WTC11 (cell line): Measurements from ENCODE around the gene IL10RA.

Experiments
- ATF1 ChIP-seq: sonication (generic); formaldehyde crosslinking; IDR thresholded peaks from 2 replicates; pipeline ENCODE4 v1.8.1; 2023; ENCODE audit warnings: mild to moderate bottlenecking, moderate library complexity, missing genetic modification reagents
- ATF2 ChIP-seq: sonication (generic); formaldehyde crosslinking; IDR thresholded peaks from 2 replicates; pipeline ENCODE4 v1.8.1; 2022; ENCODE audit warnings: low read depth, missing genetic modification reagents, borderline replicate concordance
- CTCF ChIP-seq: fragments of 200-600 bp; IDR thresholded peaks from 2 replicates; pipeline ENCODE4 v1.8.0; 2022; ENCODE audit warnings: antibody characterized with exemption
- E2F5 ChIP-seq: sonication (generic); formaldehyde crosslinking; IDR thresholded peaks from 2 replicates; pipeline ENCODE4 v1.8.1; 2022; ENCODE audit warnings: mild to moderate bottlenecking, moderate library complexity, missing genetic modification reagents
- ETV6 ChIP-seq: sonication (generic); formaldehyde crosslinking; IDR thresholded peaks from 2 replicates; pipeline ENCODE4 v1.8.1; 2022; ENCODE audit warnings: mild to moderate bottlenecking, missing genetic modification reagents
- NFATC4 ChIP-seq: fragments of 250-450 bp; sonication (Bioruptor Pico); IDR thresholded peaks from 2 replicates; pipeline ENCODE4 v1.9.0; 2021; ENCODE audit warnings: mild to moderate bottlenecking
- RELA ChIP-seq: sonication (generic); formaldehyde crosslinking; IDR thresholded peaks from 2 replicates; pipeline ENCODE4 v1.8.1; 2022; ENCODE audit warnings: missing genetic modification reagents, mild to moderate bottlenecking, borderline replicate concordance
- RORB ChIP-seq: fragments of 250-450 bp; sonication (Bioruptor Pico); IDR thresholded peaks from 2 replicates; pipeline ENCODE4 v1.9.0; 2021; ENCODE audit warnings: mild to moderate bottlenecking
- ZNF121 ChIP-seq: sonication (generic); formaldehyde crosslinking; IDR thresholded peaks from 2 replicates; pipeline ENCODE4 v1.8.0; 2023; ENCODE audit warnings: missing genetic modification reagents
- ZNF317 ChIP-seq: sonication (generic); formaldehyde crosslinking; IDR thresholded peaks from 2 replicates; pipeline ENCODE4 v1.8.1; 2023; ENCODE audit warnings: low read depth, mild to moderate bottlenecking, moderate library complexity, missing genetic modification reagents, borderline replicate concordance
- ZNF423 ChIP-seq: fragments of 250-450 bp; sonication (Bioruptor Pico); IDR thresholded peaks from 2 replicates; pipeline ENCODE4 v2.1.2; 2022; ENCODE audit warnings: mild to moderate bottlenecking, moderate library complexity

GRCh38 chr11:118014022-118014421 is 27.8 kb downstream of the IL10RA start:
- TF ChIP-seq CTCF (no peak), ZNF121 (CRISPR knock-in tag) (no peak), RELA (CRISPR knock-in tag) (no peak), RORB (CRISPR knock-in tag) (no peak), ATF2 (CRISPR knock-in tag) (no peak), E2F5 (CRISPR knock-in tag) (no peak), NFATC4 (CRISPR knock-in tag) (no peak), ETV6 (no peak), ATF1 (CRISPR knock-in tag) (no peak), ZNF423 (CRISPR knock-in tag) (no peak), ZNF317 (CRISPR knock-in tag) (no peak)
